GM18505 (cell line): ENCODE results near the gene TAOK2.

ENCODE experiments used
- ATAC-seq: cut with Tn5 transposase; IDR thresholded peaks from one replicate; pipeline ENCODE4 v1.9.1; 2021; ENCODE audit not compliant: unreplicated experiment
- POLR2A ChIP-seq: IDR thresholded peaks from 4 replicates; pipeline ENCODE4 v1.6.1; 2011; ENCODE audit warnings: borderline replicate concordance; ENCODE audit not compliant: insufficient read depth, insufficient read length; ENCODE audit errors: extremely low read depth

TAOK2 gene

GRCh38 chr16:29995911-29996765 lies 22.5 kb downstream of the TAOK2 start, which contains the start of gene INO80E:
TSS of gene INO80E (plus strand) at chr16:29996241. CDS start at chr16:29996311, 70 bp downstream.
- TF ChIP-seq POLR2A, result peak; percentile 82
- peak; percentile 80 for ATAC-seq

- no peak for ATAC-seq
- TF ChIP-seq POLR2A, result no peak
Measured at GRCh38 chr16:29996766-29997250, 23.1 kb downstream of the TAOK2 start.

GRCh38 chr16:29999605-30000004 lies 25.9 kb downstream of the TAOK2 start:
- no peak for ATAC-seq
- no peak for TF ChIP-seq POLR2A

GRCh38 chr16:30000735-30001631 lies 27.3 kb downstream of the TAOK2 start:
- ATAC-seq, result no peak

GRCh38 chr16:30002614-30003346 lies 29.1 kb downstream of the TAOK2 start:
- TF ChIP-seq POLR2A, result no peak
- ATAC-seq, result no peak

More at GRCh38 chr16:30000735-30001631, 27.3 kb downstream of the TAOK2 start:
- TF ChIP-seq POLR2A, result no peak

- no peak for ATAC-seq
- TF ChIP-seq POLR2A, result no peak
Measured at GRCh38 chr16:30003670-30004423, 30.2 kb downstream of the TAOK2 start.

- no peak for ATAC-seq
- no peak for TF ChIP-seq POLR2A
Measured at GRCh38 chr16:30004424-30004776, 30.7 kb downstream of the TAOK2 start.

- no peak for ATAC-seq
- no peak for TF ChIP-seq POLR2A
Measured at GRCh38 chr16:30004811-30005242, 31.2 kb downstream of the TAOK2 start.

- no peak for TF ChIP-seq POLR2A
- no peak for ATAC-seq
Measured at GRCh38 chr16:30005341-30006094, 31.9 kb downstream of the TAOK2 start.

GRCh38 chr16:30006095-30006473 lies 32.4 kb downstream of the TAOK2 start:
- no peak for TF ChIP-seq POLR2A

GRCh38 chr16:30006659-30007377 lies 33.1 kb downstream of the TAOK2 start:
- ATAC-seq, result no peak
- no peak for TF ChIP-seq POLR2A

More at GRCh38 chr16:30006095-30006473, 32.4 kb downstream of the TAOK2 start:
- no peak for ATAC-seq
